ENCODE measurements around the gene YY1. TPM values are rescaled to one million over a fixed set of nuclear protein-coding genes. Genes with fewer than 3 reads are reported as not detected.
A peak's percentile ranks its signal among the peaks of the same experiment; 100 is the strongest.
"Not testable (repeated sequence)": the region's sequence is repeated elsewhere in the genome, so short reads cannot be mapped to it uniquely, and the experiment has no call there.

YY1 gene
- total and polyA plus RNA-seq, 2 donors (not counting 1 experiment from before 2014, with no cell fraction given): 40.8 to 41.9 TPM

DNA sequence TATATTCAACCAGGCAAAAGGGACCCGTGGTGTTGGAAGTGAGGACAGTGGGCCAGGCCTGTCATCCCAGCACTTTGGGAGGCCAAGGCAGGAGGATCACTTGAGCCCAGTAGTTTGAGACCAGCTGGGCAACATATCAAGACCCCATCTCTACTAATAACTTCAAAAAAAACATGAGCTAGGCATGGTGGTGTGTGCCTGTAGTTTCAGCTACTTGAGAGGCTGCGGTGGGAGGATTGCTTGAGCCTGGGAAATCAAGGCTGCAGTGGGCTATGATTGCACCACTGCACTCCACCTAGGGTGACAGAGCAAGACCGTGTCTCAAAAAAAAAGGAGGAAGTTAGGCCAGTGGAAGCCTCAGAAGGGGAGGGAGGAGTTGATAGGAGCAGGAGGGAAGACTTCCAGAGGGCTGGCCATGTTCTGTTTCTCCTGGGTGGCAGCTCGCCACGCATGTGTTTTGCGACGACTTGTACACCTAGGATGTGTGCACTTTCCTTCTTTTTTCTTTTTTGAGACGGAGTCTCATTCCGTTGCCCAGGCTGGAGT is 57.2 kb downstream of the YY1 start:
- Histone ChIP-seq H2AFZ (ENCODE audit: low read length) (no peak overlapping the region), H3K4me1 (ENCODE audit: control insufficient read depth, extremely low read depth, insufficient read depth, low read length) (peaks cover 6% of the 10 kb centered on the region), H3K27ac (ENCODE audit: insufficient read depth, low read length) (no peak overlapping the region), H3K9me3 (ENCODE audit: control insufficient read depth, insufficient read depth, low read depth, low read length) (no peaks in the 10 kb centered on the region), H3K4me3 (replicated peaks in 1 of 4; ENCODE audit: control extremely low read depth in 1 of 4, insufficient read depth in 1 of 4, low read depth in 3 of 4, low read length in 4 of 4) (no peak overlapping the region), H3K9ac (ENCODE audit: insufficient read depth, low read length) (no peak overlapping the region), H3K4me2 (ENCODE audit: extremely low read depth, insufficient read depth, low read length) (no peak overlapping the region), H3K36me3 (ENCODE audit: control insufficient read depth, insufficient read depth, low read length) (peaks cover 7% of the 10 kb centered on the region), H4K20me1 (ENCODE audit: control insufficient read depth, extremely low read depth, insufficient read depth, low read length) (no peaks in the 10 kb centered on the region), H3K27me3 (ENCODE audit: control insufficient read depth, insufficient read depth, low read length) (no peaks in the 10 kb centered on the region), H3K79me2 (ENCODE audit: control insufficient read depth, insufficient read depth, low read length) (no peaks in the 10 kb centered on the region)
- DNase-seq (ENCODE audit: low read depth in 2 of 2): no peak
- TF ChIP-seq, protein P1, sequence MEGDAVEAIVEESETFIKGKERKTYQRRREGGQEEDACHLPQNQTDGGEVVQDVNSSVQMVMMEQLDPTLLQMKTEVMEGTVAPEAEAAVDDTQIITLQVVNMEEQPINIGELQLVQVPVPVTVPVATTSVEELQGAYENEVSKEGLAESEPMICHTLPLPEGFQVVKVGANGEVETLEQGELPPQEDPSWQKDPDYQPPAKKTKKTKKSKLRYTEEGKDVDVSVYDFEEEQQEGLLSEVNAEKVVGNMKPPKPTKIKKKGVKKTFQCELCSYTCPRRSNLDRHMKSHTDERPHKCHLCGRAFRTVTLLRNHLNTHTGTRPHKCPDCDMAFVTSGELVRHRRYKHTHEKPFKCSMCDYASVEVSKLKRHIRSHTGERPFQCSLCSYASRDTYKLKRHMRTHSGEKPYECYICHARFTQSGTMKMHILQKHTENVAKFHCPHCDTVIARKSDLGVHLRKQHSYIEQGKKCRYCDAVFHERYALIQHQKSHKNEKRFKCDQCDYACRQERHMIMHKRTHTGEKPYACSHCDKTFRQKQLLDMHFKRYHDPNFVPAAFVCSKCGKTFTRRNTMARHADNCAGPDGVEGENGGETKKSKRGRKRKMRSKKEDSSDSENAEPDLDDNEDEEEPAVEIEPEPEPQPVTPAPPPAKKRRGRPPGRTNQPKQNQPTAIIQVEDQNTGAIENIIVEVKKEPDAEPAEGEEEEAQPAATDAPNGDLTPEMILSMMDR (conservative IDR thresholded peaks at IDR 0.05 in 1 of 2, IDR thresholded peaks at IDR 0.05 in 1 of 2; ENCODE audit: low read depth in 1 of 2, low read length in 2 of 2): no peak
- TF ChIP-seq EZH2 (IDR thresholded peaks at IDR 0.05; ENCODE audit: low read length, missing control alignments): no peak

DNA sequence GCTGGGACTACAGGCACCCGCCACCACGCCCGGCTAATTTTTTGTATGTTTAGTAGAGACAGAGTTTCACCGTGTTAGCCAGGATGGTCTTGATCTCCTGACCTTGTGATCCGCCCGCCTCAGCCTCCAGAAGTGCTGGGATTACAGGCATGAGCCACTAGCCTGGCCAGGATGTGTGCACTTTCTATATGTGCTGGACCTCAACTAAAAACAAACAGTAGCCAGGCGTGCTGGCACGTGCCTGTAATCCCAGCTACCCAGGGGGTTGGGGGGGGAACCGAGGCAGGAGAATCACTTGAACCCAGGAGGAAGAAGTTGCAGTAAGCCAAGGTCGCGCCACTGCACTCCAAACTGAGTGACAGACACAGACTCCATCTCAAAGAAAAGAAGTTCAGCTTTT is 57.8 kb downstream of the YY1 start:
- H3K27me3 ChIP-seq (ENCODE audit: control insufficient read depth, insufficient read depth, low read length); DNase-seq (ENCODE audit: low read depth in 2 of 2); H3K27ac ChIP-seq (ENCODE audit: insufficient read depth, low read length); H2AFZ ChIP-seq (ENCODE audit: low read length); H3K9ac ChIP-seq (ENCODE audit: insufficient read depth, low read length); H4K20me1 ChIP-seq (ENCODE audit: control insufficient read depth, extremely low read depth, insufficient read depth, low read length); H3K36me3 ChIP-seq (ENCODE audit: control insufficient read depth, insufficient read depth, low read length); H3K79me2 ChIP-seq (ENCODE audit: control insufficient read depth, insufficient read depth, low read length); H3K4me1 ChIP-seq (ENCODE audit: control insufficient read depth, extremely low read depth, insufficient read depth, low read length); H3K9me3 ChIP-seq (ENCODE audit: control insufficient read depth, insufficient read depth, low read depth, low read length); H3K4me3 ChIP-seq (replicated peaks in 1 of 4; ENCODE audit: control extremely low read depth in 1 of 4, insufficient read depth in 1 of 4, low read depth in 3 of 4, low read length in 4 of 4): not testable (repeated sequence)
- peak overlapping the region; percentile 79 for H3K4me2 ChIP-seq (ENCODE audit: extremely low read depth, insufficient read depth, low read length)

DNA sequence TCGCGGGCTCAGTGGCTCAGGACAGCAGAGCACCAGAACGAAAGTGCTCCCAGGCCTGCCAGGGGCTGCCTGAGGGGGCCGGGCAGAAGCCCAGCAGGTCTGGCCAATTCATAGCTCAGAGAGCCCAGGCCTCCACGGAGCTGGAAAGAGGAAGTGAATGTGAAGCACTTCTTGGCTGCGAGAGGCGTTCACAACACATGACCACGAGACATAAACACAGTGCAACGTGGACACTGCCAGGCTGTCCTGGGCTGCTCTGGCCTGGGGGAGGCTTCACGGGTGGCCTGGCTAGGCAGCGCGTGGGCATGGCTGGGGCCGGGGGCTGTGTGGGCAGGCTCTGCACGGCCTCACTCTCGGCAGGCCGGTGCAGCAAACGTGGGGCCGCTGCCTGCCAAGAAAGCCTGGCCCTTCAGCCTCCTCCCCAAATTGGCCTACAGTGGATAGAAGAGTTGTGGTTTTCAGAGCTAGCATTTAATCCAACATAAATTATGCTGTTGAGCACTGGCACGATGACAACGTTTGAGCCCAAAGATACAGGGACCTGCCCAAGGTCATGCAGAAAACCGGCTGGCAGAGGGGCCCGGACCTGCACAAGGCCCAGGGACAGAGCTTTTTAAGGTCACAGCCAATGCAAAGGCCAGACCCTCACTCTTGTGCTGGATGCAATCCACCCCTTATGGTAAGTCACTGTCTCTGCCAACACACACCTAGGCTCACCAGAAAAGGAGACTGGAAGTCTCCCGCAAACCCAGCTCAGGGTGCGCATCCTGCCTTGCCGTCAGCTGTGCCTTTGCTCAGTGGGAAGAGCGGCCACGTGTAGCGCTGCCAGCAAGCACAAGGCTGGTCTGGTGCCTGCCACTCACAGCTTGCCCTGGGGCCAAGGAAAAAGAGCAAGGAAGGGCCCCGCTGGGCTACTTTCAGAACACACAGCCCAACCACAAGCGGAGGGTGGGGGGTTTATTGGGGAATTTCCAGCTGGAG is 58.7 kb downstream of the YY1 start:
- peak overlapping the region in 1 of 4 experiments; percentile 17 for H3K4me3 ChIP-seq (replicated peaks in 1 of 4; ENCODE audit: control extremely low read depth in 1 of 4, insufficient read depth in 1 of 4, low read depth in 3 of 4, low read length in 4 of 4)
- H3K27ac ChIP-seq (ENCODE audit: insufficient read depth, low read length): peak overlapping the region; percentile 22

More for the DNA sequence above, 58.7 kb downstream of the YY1 start:
- H3K4me2 ChIP-seq (ENCODE audit: extremely low read depth, insufficient read depth, low read length): peak overlapping the region; percentile 79
- DNase-seq (ENCODE audit: low read depth in 2 of 2): peak; percentile 83 to 85
- peaks cover 6% of the 10 kb centered on the region for H3K4me1 ChIP-seq (ENCODE audit: control insufficient read depth, extremely low read depth, insufficient read depth, low read length)
- no peaks in the 10 kb centered on the region for H3K79me2 ChIP-seq (ENCODE audit: control insufficient read depth, insufficient read depth, low read length)
- peak overlapping the region; percentile 50 for H3K9ac ChIP-seq (ENCODE audit: insufficient read depth, low read length)
- H4K20me1 ChIP-seq (ENCODE audit: control insufficient read depth, extremely low read depth, insufficient read depth, low read length): no peaks in the 10 kb centered on the region
- no peak overlapping the region for H2AFZ ChIP-seq (ENCODE audit: low read length)
- peaks cover 2% of the 10 kb centered on the region for H3K36me3 ChIP-seq (ENCODE audit: control insufficient read depth, insufficient read depth, low read length)
- no peak for TF ChIP-seq EZH2 (IDR thresholded peaks at IDR 0.05; ENCODE audit: low read length, missing control alignments)
- TF ChIP-seq, protein P1 (conservative IDR thresholded peaks at IDR 0.05 in 1 of 2, IDR thresholded peaks at IDR 0.05 in 1 of 2; ENCODE audit: low read depth in 1 of 2, low read length in 2 of 2): no peak
- H3K9me3 ChIP-seq (ENCODE audit: control insufficient read depth, insufficient read depth, low read depth, low read length): no peaks in the 10 kb centered on the region
- no peaks in the 10 kb centered on the region for H3K27me3 ChIP-seq (ENCODE audit: control insufficient read depth, insufficient read depth, low read length)
